AML-193 (cell line): ENCODE data around the gene SETSIP.
"Not testable (repeated sequence)": the region's sequence is repeated elsewhere in the genome, so short reads cannot be mapped to it uniquely, and the experiment has no call there.

Source experiments
- DNase-seq, 2 experiments: peaks; one replicate each; lab custom pipeline; 2025; lab: John Stamatoyannopoulos, UW

Gene SETSIP

GRCh38 chr1:92075311-92075710 is at the start of gene SETSIP:
TSS of gene SETSIP (minus strand) at chr1:92075411. CDS start at chr1:92075411, 0 bp downstream.
- no peak for DNase-seq

GRCh38 chr1:92123868-92124267 is 48.7 kb upstream of the SETSIP start:
- no peak for DNase-seq

- no peak for DNase-seq
Observed at GRCh38 chr1:92118826-92119225, 43.6 kb upstream of the SETSIP start.

- no peak for DNase-seq
Observed at GRCh38 chr1:92117526-92117925, 42.3 kb upstream of the SETSIP start.

DNA sequence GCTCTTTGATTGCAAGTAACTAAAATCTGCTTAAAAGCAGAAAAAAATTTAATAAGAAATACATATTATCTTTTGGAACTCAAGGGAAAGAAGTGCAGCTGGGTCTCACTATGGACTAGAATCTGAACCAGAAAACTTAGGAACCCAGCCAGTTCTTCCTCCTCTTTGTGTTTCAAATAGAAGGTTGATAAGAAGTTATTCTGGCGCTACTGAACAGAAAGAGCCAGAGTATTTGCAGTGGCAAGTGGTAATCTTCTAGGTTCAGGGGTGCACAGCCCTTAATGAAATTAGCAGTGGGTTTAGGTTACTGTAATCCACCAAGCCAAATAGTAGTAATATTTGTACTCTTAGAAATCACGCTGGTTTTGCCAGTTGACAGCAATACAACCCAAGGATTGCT is 33.4 kb upstream of the SETSIP start:
- DNase-seq, result no peak

DNA sequence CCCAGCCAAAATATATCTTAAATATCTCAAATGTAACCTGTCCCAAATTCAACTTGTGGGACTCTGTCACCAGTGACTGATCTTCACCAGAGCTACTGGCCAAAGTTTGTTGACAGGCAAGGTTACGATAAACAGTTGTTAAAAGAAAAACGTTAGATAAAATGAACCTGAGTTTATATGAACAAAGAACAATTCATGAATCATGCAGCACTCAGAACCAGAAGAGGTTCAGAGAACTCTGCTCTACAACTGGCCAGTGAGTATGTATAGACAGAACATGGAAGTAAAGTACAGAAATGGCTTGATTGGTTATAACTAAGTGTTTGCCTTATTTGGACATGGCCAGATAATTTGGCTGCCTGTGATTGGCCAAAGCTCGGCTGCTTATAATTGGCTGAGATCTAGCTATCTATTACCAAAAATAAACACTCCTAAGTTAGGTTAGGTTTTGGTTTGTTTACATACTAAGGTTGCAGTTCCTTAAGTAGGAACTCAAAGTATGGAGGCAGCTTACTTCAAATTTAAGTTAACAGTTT is 30.4 kb upstream of the SETSIP start:
- DNase-seq, result no peak

DNA sequence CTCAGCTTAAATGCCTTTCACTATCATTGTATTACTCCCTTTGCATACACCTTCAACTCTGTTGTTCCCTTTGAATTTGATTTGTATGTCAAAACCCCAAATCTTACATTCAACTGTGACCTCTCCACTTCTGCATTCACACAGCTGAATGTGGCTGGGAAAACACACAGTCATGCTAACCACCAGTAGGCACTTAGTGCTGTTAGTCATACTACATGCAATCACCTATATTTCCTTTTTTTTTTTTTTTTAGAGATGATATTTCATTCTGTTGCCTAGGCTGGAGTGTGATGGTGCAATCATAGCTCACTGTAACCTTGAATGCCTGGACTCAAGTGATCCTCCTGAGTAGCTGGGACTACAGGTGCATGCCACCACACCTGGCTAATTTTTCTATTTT is 21.1 kb upstream of the SETSIP start:
- DNase-seq, result peak; percentile 84 to 88

GRCh38 chr1:92095874-92096273 is 20.7 kb upstream of the SETSIP start:
- DNase-seq, result no peak

DNA sequence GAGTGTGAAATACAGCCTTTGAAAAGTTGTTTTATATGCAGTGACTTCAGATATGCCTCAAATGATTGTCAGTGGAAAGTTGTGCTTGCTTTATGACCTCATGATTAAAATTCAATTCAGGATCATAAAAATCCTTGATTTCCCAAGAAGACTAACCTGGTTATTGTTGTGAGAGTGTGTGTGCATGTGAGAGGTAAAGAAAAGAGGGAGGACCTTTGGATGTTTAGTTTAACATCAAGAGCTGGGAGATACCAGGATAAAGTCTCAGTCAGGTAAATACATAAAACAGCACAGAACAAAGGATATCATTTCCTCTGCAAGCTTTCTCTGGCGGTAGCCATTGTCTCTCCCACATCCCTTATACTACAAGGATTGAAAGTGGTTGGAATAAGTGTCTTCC is 19.4 kb upstream of the SETSIP start:
- DNase-seq, result no peak

GRCh38 chr1:92094090-92094489 is 18.9 kb upstream of the SETSIP start:
- no peak for DNase-seq

DNA sequence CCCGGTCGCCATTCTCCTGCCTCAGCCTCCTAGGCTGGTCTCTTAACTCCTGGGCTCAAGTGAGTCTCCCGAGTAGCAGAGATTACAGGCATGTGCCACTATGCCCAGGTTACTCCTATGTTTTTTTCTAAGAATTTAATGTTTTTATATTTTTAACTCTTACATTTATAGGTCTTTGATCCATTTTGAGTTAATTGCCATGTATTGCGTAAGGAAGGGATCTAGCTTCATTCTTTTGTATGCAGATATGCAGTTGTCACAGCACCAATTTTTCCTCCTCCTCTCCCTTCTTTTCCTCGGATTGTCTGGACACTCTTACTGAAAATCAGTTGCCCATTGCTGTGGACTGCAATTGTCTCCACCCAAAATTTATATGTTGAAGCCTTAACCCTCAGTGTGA is 16.4 kb upstream of the SETSIP start:
- no peak for DNase-seq

GRCh38 chr1:92087542-92087941 is 12.3 kb upstream of the SETSIP start:
- DNase-seq, result no peak

DNA sequence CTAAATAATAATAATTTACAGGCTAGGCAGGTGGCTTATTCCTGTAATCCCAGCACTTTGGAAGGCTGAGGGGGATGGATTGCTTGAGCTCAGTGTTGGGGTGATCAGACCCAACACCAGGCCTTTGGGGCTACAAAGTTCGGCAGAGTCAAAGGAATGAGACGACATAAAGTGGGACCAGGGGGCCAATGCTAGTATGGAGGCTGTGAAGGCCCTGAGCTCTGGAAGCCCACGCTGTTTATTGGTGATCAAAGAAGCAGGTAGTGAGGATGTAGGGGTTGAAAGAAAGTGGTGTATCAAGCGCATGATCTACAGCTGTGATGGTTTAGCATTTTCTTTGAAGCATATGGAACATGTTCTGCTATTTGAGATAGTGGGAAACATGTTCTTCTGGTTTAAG is 10.5 kb upstream of the SETSIP start:
- no peak for DNase-seq

DNA sequence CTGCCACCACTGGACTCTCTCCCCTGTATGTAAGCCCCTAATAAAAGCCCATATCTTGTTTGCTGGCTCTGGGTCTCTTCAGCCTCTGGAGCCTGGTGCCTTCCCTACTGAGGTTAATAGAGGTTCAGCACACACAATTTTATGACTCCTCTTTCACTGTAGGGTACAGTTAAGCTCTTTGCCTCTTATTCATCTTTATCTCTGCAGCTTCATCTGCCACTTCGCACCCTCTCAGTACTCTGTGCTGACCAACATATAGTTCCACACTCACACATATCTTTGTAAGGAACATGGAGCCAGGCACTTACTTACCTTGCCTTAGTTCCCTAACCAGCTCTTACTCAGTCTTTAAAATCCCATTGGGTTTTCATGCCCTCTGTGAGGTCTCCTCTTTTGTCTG is 9.4 kb upstream of the SETSIP start:
- DNase-seq, result no peak

DNA sequence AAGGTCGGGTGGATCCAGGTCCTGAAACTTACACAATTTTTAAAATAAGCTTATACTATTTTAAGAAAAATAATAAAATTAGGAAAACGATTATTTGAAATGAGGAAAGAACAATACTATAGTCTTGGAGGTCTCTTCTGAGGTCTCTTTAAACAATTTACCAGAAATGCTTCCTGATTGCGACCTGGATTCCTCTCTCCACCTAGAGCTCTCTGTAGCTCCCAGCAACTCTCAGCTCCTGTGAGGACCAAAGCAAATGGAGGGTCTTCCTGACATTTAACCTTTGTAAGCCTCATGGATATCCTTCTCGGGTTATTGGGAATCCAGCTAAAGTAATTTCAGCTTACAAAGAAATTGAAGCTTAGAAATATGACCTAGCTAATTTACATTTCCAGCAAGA is 5.8 kb upstream of the SETSIP start:
- DNase-seq, result no peak

DNA sequence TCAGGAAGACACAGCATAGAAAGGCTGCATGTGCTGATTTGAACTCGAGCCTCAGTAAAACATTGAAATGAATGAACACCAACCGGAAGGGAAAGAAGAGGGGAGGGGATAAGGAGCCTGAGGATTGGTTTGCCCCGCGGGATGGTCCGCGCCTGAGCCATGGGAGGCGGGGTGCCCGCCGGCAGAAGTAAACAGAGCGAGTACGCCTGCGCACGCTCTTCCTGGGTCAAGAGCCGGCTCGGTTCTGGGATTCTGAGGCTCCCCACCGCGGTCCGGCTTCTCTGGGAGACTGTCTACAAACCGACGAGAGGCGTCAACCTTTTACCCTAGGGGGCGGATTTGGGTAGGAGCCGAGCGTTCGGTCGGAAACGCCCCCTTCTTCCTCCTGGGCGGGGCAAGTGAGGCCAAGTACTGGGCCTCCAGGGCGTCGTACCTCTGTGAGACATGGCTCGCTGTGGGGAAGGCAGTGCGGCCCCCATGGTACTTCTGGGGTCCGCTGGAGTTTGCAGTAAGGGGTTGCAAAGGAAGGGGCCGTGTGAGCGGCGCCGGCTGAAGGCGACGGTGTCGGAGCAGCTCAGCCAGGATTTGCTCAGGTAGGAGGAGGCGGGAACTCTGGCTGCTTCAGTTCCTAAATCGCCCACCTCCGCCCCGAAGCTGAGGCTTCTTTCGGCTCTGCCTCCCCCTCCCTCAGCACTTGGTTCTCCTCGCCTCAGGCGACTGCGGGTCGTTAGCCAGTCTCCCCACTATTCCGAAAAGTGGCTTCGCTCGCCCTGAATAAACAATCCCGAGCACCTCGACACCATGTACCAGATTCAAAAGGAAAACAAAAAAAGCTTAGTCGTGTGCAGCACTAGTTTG is 5.1 kb upstream of the SETSIP start, which contains the start of gene BTBD8:
BTBD8 (plus strand) TSS at position 218 of the 858 bp plus-strand sequence; CDS start at position 445, 227 bp downstream.
- peak; percentile 49 to 73 for DNase-seq

DNA sequence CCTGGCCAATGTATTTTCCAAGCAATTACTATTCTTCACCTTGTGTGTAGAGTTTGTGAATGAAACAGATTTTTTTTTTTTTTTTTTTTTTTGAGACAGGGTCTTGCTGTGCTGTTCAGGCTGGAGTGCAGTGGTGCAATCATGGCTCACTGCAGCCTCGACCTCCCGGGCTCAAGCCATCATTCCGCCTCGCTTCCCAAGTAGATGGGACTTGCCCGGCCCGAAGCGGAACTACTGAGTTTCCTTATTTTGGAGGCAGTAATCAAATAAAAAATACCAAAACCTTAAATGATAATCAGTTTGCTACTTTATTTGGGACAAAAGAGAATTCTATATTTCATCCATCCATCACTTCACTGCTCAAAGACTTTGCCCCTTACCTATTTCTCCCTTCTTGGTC is 4.2 kb upstream of the SETSIP start:
- DNase-seq, result no peak

DNA sequence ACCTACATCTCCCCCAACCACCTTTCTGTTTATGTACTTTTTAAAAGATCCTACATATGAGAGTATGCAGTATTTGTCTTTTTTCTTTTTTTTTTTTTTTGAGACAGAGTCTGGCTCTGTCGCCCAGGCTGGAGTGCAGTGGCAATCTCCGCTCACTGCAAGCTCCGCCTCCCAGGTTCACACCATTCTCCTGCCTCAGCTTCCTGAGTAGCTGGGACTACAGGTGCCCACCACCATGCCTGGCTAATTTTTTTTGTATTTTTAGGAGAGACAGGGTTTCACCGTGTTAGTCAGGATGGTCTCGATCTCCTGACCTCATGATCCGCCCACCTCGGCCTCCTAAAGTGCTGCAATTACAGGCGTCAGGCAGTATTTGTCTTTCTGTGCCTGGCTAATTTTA is 2.9 kb upstream of the SETSIP start:
- DNase-seq, result not testable (repeated sequence)

DNA sequence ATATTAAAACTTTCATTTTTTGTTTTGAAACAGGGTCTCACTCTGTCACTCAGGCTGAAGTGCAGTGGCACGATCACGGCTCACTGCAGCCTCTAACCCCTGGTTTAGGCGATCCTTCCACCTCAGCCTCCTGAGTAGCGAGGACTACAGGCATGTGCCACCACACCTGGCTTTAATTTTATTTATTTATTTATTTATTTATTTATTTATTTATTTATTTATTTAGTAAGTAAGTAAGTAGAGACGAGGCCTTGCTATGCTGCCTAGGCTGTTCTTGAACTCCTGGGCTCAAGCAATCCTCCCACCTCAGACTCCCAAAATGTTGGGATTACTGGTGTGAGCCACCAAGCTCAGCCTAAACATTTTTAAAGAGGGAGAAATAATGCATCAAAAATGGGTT is 1.2 kb upstream of the SETSIP start:
- no peak for DNase-seq

- not testable (repeated sequence) for DNase-seq
Observed at GRCh38 chr1:92074446-92074845, 765 bp downstream of the SETSIP start.

GRCh38 chr1:92070892-92071291 is 4.3 kb downstream of the SETSIP start:
- DNase-seq, result no peak

DNA sequence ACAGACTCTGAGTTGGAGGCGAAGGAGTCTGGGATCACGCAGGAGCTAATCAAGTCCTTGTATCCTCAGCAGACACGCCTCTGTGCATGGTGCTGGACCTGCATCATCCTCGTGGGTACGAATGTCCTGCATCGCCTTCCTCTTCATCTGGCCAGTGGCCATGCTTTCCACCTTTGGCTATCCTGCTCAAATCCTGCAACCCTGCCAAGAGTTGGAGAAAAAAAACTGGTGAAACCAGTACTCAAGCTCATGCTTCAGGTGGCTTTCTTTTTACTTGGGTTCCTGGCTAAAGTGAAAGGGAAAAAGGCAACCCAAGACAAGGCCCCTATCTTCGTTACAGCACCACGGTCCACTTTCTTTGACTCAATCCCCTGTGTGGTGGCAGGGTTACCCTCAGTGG is 8.9 kb downstream of the SETSIP start:
- DNase-seq, result no peak

- DNase-seq, result no peak
Observed at GRCh38 chr1:92065042-92065441, 10.2 kb downstream of the SETSIP start.

DNA sequence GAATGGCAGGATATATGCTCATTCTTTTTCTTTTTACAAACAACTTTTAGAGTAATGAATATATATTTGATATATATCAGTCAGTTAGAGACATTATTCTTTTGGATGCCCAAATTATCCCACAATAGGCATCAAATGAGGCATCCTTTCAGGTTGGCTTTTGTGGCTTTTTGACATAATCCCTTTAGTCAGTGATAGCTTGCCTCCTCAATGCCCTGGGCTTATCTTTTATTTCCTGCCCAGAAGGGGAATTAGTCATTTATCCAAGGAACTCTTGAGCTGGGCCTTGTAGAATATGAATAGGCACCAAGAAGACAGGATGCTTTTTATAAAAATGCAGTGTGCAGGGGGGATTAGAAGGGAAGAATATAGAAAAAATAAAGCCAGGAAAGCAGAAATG is 23.3 kb downstream of the SETSIP start:
- no peak for DNase-seq
